Ectodermal cell (in vitro differentiated cells): ENCODE data around the gene ARHGDIB.

Source experiments
- H3K27ac ChIP-seq: 2 replicates; pipeline ENCODE4 v1.7.0; 2013; ENCODE audit warnings: mild to moderate bottlenecking, low read depth, low read length; ENCODE audit not compliant: insufficient read depth, poor library complexity, severe bottlenecking
- H3K27me3 ChIP-seq: 2 replicates; pipeline ENCODE4 v1.7.0; 2013; ENCODE audit warnings: mild to moderate bottlenecking, low read length; ENCODE audit not compliant: insufficient read depth, control insufficient read depth, poor library complexity, severe bottlenecking
- H3K36me3 ChIP-seq: one replicate; pipeline ENCODE4 v1.7.0; 2013; ENCODE audit warnings: low read length; ENCODE audit not compliant: control insufficient read depth, insufficient read depth
- H3K4me1 ChIP-seq: one replicate; pipeline ENCODE4 v1.7.0; 2013; ENCODE audit warnings: low read length; ENCODE audit not compliant: control insufficient read depth, insufficient read depth
- H3K4me3 ChIP-seq: 2 replicates; pipeline ENCODE4 v1.7.0; 2013; ENCODE audit warnings: low read depth, low read length, control low read depth; ENCODE audit not compliant: insufficient read depth
- H3K9me3 ChIP-seq: 2 replicates; pipeline ENCODE4 v1.7.0; 2013; ENCODE audit warnings: mild to moderate bottlenecking, low read length, moderate library complexity; ENCODE audit not compliant: control insufficient read depth
- WGBS, 2 experiments: methylation state at CpG; one replicate each; pipeline ENCODE4 v1.1.7; 2013; ENCODE audit warnings: missing lambda C conversion rate in 2 of 2; 5-methylcytosine and 5-hydroxymethylcytosine counted together

The ARHGDIB gene

GRCh38 chr12:14919455-14919854 lies 41.9 kb downstream of the ARHGDIB start:
- Histone ChIP-seq H3K27ac (no peak overlapping the region), H3K4me3 (no peak overlapping the region), H3K36me3 (no peaks in the 10 kb centered on the region), H3K4me1 (no peaks in the 10 kb centered on the region), H3K9me3 (no peaks in the 10 kb centered on the region), H3K27me3 (no peaks in the 10 kb centered on the region)

- Histone ChIP-seq H3K27me3 (no peaks in the 10 kb centered on the region), H3K9me3 (no peaks in the 10 kb centered on the region), H3K27ac (no peak overlapping the region), H3K4me1 (no peaks in the 10 kb centered on the region), H3K36me3 (no peaks in the 10 kb centered on the region), H3K4me3 (no peak overlapping the region)
- WGBS, 2 experiments = 100% methylated on average over 1 to 2 of the region's 2 CpGs
These were observed 45.7 kb downstream of the ARHGDIB start for GRCh38 chr12:14915736-14916135.

GRCh38 chr12:14913381-14913781 lies 48.0 kb downstream of the ARHGDIB start:
- Histone ChIP-seq H3K4me3 (no peak overlapping the region), H3K27me3 (no peaks in the 10 kb centered on the region), H3K4me1 (no peaks in the 10 kb centered on the region), H3K27ac (no peak overlapping the region), H3K36me3 (no peaks in the 10 kb centered on the region), H3K9me3 (no peaks in the 10 kb centered on the region)
- WGBS, 2 experiments = 90 to 94% methylated on average over 4 of the region's 4 CpGs

- Histone ChIP-seq H3K27ac (no peak overlapping the region), H3K9me3 (no peaks in the 10 kb centered on the region), H3K4me1 (no peaks in the 10 kb centered on the region), H3K4me3 (no peak overlapping the region), H3K27me3 (no peaks in the 10 kb centered on the region), H3K36me3 (no peaks in the 10 kb centered on the region)
- WGBS, 2 experiments = 92 to 98% methylated on average over 2 of the region's 2 CpGs
These were observed 50.3 kb downstream of the ARHGDIB start for GRCh38 chr12:14911131-14911530.

- Histone ChIP-seq H3K27ac (no peak overlapping the region), H3K36me3 (no peaks in the 10 kb centered on the region), H3K27me3 (no peaks in the 10 kb centered on the region), H3K4me3 (no peak overlapping the region), H3K9me3 (no peaks in the 10 kb centered on the region), H3K4me1 (no peaks in the 10 kb centered on the region)
- WGBS, 2 experiments = 83 to 87% methylated on average over 5 of the region's 5 CpGs
These were observed 51.1 kb downstream of the ARHGDIB start for GRCh38 chr12:14910090-14910915.

GRCh38 chr12:14907953-14908352 lies 53.4 kb downstream of the ARHGDIB start:
- H3K27ac ChIP-seq = no peak overlapping the region
- H3K36me3 ChIP-seq = no peaks in the 10 kb centered on the region
- no peaks in the 10 kb centered on the region for H3K27me3 ChIP-seq
- no peak overlapping the region for H3K4me3 ChIP-seq
- no peaks in the 10 kb centered on the region for H3K4me1 ChIP-seq
- no peaks in the 10 kb centered on the region for H3K9me3 ChIP-seq
- 78 to 100% methylated on average over 1 of the region's 1 CpG for WGBS, 2 experiments

- Histone ChIP-seq H3K4me3 (no peak overlapping the region), H3K36me3 (no peaks in the 10 kb centered on the region), H3K27ac (no peak overlapping the region), H3K4me1 (no peaks in the 10 kb centered on the region), H3K27me3 (no peaks in the 10 kb centered on the region), H3K9me3 (no peaks in the 10 kb centered on the region)
- WGBS, 2 experiments = 96 to 97% methylated on average over 4 to 5 of the region's 5 CpGs
These were observed 55.3 kb downstream of the ARHGDIB start for GRCh38 chr12:14906114-14906513.

GRCh38 chr12:14905269-14906004 lies 56.0 kb downstream of the ARHGDIB start:
- H3K4me3 ChIP-seq = no peak overlapping the region

GRCh38 chr12:14904854-14905253 lies 56.5 kb downstream of the ARHGDIB start:
- WGBS, 2 experiments = 92 to 94% methylated on average over 8 of the region's 8 CpGs
- Histone ChIP-seq H3K9me3 (no peaks in the 10 kb centered on the region), H3K27ac (no peak overlapping the region), H3K27me3 (no peaks in the 10 kb centered on the region), H3K4me3 (no peak overlapping the region), H3K36me3 (no peaks in the 10 kb centered on the region), H3K4me1 (no peaks in the 10 kb centered on the region)

More at GRCh38 chr12:14905269-14906004, 56.0 kb downstream of the ARHGDIB start:
- Histone ChIP-seq H3K27me3 (no peaks in the 10 kb centered on the region), H3K36me3 (no peaks in the 10 kb centered on the region), H3K9me3 (no peaks in the 10 kb centered on the region), H3K4me1 (no peaks in the 10 kb centered on the region), H3K27ac (no peak overlapping the region)
- WGBS, 2 experiments = 87 to 98% methylated on average over 4 to 5 of the region's 5 CpGs

GRCh38 chr12:14903386-14904098 lies 57.9 kb downstream of the ARHGDIB start:
- Histone ChIP-seq H3K27me3 (no peaks in the 10 kb centered on the region), H3K9me3 (no peaks in the 10 kb centered on the region), H3K4me3 (no peak overlapping the region), H3K36me3 (no peaks in the 10 kb centered on the region), H3K4me1 (no peaks in the 10 kb centered on the region), H3K27ac (no peak overlapping the region)
- 91 to 96% methylated on average over 5 of the region's 5 CpGs for WGBS, 2 experiments
